Medulla oblongata (tissue), 1 donor: ENCODE results near the gene PLEKHM2.

ENCODE experiments used
- DNase-seq: peaks from one replicate; pipeline ENCODE4 v3.0.0-alpha.2; 2015; ENCODE audit errors: extremely low spot score

Gene PLEKHM2

DNA sequence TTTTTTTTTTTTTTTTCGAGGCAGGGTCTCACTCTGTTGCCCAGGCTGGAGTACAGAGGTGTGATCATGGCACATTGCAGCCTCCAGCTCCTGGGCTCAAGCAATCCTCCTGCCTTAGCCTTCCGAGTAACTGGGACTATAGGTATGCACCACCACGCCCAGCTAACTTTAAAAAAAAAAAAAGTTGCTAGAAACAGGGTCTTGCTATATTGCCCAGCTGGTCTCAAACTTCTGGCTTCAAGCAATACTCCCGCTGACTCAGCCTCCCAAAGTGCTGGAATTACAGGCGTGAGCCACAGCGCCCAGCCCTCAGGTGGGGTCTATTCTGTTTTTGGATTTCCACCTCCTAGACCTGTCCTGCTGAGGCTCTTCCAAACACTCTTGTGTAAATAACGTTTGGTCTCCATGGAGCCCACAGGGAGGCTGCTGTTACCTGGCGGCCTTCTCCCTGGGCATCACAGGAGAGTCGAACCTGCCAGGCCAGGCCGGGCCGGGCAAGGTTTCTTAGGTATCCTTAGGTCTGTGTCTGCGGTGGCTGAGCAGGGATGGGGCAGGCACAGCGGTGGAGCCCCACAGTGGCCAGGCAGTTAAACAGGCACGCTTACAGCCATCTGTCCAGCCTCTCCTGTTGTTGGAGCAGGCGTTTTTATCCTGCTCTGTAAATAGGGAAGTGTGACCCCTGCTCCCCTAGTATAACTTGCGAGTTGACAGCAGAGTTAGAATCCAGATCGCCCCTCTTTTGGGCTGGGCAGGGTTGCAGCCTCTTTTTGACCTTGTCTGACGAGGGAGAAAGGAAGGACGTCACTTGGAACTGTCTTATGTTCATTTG is 18.8 kb downstream of the PLEKHM2 start:
- no peak for DNase-seq

GRCh38 chr1:15703562-15703961 is 19.4 kb downstream of the PLEKHM2 start:
- DNase-seq: peak; percentile 91

- no peak for DNase-seq
Observed at GRCh38 chr1:15704526-15705183, 20.5 kb downstream of the PLEKHM2 start.

DNA sequence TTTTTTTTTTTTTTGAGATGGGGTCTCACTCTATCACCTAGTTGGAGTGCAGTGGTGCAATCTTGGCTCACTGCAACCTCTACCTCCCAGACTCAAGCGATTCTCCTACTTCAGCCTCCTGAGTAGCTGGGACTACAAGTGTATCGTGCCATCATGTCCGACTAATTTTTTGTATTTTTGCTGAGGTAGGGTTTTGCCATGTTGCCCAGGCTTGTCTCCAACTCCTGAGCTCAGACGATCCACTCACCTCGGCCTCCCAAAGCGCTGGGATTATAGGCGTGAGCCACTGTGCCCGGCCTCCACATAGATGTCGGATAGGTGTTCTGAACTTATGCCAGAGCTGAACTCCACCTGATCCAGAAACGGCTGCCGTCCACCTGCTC is 21.1 kb downstream of the PLEKHM2 start:
- no peak for DNase-seq

- DNase-seq: no peak
Observed at GRCh38 chr1:15706751-15707150, 22.6 kb downstream of the PLEKHM2 start.

DNA sequence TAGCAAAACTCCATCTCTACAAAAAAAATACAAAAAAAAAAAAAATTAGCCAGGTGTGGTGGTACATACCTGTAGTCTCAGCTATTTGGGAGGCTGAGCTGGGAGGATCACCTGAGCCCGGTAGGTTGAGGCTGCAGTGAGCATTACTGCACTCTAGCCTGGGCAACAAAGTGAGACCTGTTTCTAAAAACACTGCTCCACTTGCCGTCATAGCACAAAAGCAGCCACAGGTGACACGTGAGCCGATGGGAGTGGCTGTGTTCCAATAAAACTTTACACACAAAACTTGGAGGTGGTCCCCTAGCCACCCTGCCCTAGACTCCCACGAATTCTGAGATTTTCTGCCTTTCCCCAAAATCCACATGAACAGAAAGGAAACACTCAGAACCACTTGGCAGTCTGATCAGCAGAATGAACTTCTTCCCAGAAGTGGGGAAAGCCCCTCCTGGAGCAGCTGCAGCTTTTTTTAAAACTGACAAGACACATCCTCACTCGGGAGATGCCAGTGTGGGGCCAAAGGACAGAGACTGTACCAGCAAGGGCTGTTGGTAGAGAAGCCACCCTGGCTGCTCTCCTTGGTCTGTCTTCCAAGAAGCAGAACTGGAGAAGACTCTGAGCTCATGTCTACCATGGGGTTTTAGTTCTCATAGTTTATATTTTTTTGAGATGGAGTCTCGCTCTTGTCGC is 23.3 kb downstream of the PLEKHM2 start:
- DNase-seq: peak; percentile 21

GRCh38 chr1:15708486-15709137 is 24.5 kb downstream of the PLEKHM2 start:
- DNase-seq: no peak

DNA sequence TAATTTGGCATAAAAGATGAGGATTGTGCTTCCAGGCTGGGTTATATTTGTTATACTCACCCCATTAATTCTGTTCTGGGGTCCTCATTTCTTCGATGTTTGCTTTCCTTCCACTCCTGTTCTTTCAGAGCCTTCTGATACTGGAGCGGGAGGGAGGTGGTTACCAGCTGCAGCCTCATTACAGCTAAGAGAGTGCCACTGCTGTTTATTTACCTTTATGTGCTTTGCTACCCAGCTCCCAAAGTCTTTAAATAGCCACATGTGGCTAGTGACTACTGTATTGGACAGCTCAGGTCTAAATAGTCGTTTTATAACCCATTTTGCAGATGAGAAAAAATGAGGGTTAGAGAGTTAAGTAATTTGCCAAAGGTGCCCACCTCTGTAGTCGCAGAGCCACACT is 25.1 kb downstream of the PLEKHM2 start:
- DNase-seq: no peak

GRCh38 chr1:15712168-15712567 is 28.0 kb downstream of the PLEKHM2 start:
- DNase-seq: no peak

GRCh38 chr1:15714406-15715136 is 30.5 kb downstream of the PLEKHM2 start:
- peak; percentile 87 for DNase-seq

DNA sequence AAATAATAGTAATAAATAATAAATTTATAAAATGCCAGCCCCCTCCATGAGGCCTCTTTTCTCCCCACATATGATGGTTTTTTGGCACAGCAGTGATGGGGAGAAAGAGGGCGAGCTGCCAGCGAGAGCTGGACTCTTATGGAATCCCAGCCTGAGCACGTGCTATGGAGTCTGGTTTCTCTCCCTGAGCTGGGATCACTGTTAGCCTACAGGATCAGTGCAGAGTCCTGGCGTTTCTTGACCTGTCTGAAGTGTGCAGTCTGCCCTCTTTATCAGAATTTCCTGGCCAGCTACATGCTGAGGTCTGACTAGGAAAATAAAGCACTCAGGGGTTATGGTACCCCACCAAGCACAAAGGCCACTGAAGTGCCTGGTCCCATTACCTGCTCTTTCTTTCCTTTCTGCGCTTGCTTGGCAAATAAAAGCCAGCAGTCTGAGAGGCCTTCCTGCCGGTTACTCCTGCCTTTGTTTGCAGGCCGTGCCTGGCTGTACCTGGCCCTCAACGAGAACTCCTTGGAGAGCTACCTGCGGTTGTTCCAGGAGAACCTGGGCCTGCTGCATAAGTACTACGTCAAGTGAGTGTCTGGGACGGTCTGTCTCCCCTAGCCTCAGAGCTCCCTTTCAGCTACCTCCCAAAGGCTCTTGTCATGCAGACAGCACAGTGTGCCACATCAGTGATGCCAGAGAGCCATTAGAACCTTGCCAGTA is 33.5 kb downstream of the PLEKHM2 start:
- no peak for DNase-seq

- no peak for DNase-seq
Observed at GRCh38 chr1:15718199-15718601, 34.1 kb downstream of the PLEKHM2 start.

- no peak for DNase-seq
Observed at GRCh38 chr1:15719381-15720120, 35.4 kb downstream of the PLEKHM2 start.

DNA sequence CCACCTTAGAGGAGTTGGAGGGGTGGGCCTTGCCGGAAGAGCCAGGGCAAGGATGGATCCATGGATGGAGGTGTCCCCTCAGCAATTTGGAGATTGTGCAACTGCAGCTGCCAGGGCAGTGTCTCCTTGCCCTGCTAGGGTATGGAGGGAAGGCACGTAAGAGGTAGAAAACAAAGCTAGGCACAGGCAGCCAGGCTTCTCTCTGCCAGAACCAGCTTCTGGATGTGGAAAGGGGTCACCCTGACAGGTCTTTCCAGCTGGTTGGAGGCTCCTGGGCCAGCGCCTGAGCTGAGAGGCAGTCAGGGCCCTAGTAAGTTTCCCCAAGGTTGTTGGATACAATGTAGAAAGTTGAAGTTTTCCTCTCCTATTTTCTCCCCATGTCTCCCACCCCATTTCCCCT is 36.7 kb downstream of the PLEKHM2 start:
- DNase-seq: no peak

DNA sequence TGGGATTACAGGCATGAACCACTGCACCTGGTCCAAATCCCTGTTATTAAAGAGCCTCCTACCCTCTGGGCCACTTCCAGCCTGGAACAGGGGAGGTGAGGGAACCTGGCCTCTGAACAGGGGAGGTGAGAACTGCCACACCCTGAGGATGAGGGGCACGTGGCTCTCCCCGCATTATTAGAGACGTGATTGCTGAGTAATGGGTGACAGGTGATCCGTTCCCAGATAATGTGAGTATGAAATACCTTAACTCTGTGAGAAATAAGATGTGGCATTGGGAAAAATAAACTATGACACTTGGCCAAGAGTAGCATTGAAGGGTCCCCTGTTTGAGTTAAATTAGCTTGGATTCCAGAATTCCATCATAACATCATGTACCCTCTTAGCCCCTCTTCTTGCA is 38.3 kb downstream of the PLEKHM2 start:
- DNase-seq: no peak

- DNase-seq: no peak
Observed at GRCh38 chr1:15722836-15723532, 38.9 kb downstream of the PLEKHM2 start.

DNA sequence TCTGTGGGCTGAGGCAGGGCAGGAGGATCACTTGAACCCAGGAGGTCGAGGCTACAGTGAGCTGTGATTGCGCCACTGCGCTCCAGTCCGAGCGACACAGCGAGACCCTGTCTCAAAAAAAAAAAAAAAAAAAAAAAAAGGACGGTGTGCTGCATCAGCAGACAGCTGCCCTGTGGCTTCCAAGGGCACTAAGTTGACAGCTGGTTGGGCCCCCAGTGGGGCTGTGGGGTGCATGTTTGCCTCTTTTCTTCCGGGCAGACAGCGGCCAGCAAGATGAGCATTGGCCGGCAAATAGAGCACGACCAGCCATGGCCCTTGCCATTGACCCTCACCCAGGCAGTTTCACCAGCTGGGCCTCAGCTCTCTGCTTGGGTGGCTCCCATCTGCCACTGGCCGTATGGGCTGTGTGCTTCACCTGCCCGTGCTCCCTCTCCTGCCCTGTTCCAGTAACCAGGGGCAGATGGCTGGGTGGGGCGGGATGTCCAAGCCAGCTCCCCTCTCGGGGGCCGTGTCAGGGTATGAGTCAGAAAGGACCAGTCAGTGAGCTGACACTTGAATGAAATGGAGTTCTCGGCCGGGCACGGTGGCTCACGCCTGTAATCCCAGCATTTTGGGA is 39.6 kb downstream of the PLEKHM2 start:
- no peak for DNase-seq

- no peak for DNase-seq
Observed at GRCh38 chr1:15724949-15725880, 41.1 kb downstream of the PLEKHM2 start.
